ENCODE results near the gene ABL2.

The ABL2 gene

DNA sequence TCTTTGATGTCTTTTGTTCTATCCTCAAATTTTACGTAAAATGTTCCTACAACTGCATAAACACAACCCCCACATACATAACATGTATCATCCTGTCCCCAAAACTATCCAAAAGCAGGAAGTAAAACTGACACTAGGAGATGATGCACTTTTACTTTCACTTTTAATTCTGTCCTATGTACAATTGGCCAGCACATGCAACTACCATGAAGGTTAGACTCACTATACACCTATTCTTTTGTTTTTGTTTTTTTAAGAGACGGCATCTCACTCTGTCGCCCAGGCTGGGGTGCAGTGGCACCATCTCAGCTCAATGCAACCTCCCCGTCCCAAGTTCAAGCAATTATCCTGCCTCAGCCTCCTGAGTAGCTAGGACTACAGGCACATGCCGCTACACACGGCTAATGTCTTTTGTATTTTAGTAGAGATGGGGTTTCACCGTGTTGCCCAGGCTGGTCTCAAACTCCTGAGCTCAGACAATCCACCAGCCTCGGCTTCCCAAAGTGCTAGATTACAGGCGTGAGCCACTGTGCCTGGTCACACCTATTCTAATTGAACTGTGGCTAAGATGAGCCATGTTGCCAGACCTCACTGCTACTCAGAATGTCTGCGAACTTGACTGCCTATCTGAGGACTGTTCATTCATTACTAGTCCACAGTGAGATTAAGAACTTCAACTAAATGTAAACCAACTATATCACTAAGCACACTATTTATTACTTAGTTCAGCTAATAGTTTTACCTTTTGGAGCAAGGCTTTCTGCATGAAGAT lies 99.6 kb downstream of the ABL2 start:
- peak in 2 of 4 experiments; percentile 66 to 69 for DNase-seq

DNA sequence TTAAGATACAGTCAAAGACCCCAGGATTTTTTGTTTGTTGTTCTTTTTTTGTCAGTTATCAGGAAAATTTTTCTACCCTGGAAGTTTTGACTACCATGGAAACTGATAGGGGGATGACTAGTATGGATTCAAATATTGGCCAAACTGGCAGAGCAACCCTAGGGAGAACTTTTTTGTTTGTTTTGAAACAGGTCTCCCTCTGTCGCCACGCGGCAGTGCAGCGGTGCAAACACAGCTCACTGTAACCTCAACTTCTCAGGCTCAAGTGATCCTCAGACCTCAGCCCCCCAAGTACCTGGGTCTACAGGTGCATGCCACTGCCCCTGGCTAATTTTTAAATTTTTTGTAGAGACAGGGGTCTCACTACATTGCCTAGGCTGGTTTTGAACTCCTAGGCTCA lies 101.0 kb downstream of the ABL2 start:
- DNase-seq = no peak

- no peak for DNase-seq
These were observed 102.1 kb downstream of the ABL2 start for GRCh38 chr1:179127163-179127895.

DNA sequence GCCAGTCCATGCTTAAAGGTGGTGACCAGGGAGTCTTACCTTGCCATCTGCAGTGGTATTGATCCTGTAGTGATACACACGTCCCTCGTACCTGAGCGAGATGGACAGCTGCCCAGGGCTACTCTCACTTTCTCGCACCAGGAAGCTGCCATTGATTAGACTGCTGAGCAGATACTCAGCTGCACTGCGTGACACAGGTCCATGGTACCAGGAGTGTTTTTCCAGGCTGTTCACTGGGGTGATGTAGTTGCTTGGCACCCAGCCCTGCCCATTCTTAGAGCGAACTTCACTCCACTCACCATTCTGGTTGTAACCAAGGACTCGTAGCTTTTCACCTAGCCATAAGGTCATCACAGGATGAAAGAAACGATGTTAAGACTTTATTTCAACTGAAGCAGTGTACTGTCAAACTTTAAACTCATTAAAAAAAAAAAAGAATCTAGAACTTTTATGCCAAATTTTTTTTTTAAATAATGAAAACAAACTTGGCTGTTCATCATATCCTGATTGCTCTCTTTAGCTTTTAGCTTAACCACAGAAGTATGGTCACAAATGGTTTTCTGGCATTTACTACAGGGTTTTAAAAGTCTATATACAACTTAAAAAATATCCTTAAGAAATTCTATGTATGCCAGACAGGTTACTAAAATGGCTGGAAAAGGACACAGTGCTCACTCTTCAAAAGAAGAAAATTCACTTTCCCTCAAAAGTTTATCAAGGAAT lies 103.0 kb downstream of the ABL2 start:
- no peak for DNase-seq

GRCh38 chr1:179124873-179125272 lies 104.6 kb downstream of the ABL2 start:
- DNase-seq = no peak

DNA sequence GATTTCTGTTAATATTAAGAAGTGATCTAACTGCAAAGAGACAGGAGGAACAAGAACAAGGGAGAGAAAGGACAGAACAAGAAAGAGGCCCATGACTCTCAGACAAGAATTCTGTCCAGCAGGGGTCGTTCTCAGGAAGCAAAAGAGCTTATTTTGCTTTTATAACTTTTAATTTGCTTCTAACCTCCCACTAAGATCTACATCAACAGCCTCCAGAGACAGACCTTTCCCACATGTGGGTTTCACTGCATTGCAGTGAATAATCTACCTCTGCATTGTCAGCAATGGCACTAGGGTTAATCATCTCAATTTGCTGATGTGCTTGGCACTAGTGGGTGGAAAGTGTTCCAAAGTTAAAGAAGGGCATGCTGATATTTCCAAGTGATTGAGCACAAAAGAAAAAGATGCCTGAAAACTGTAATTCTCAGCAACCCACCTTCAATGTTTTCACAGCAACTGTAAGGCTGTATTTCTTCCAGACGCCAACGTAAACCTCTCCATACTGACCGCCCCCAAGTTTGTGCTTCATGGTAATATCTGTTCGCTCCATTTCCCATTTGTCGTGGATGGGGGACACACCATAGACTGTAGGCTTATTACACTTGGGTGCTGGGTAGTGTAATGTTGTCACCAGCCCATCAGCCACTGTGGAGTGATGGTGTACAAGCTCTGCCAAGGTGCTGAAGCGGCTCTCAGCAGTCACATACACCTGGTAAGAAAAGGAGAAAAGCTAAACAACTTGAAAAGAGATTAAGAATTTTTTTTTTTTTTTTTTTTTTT lies 108.1 kb downstream of the ABL2 start:
- DNase-seq = peak; percentile 35 to 63 (median 41)

DNA sequence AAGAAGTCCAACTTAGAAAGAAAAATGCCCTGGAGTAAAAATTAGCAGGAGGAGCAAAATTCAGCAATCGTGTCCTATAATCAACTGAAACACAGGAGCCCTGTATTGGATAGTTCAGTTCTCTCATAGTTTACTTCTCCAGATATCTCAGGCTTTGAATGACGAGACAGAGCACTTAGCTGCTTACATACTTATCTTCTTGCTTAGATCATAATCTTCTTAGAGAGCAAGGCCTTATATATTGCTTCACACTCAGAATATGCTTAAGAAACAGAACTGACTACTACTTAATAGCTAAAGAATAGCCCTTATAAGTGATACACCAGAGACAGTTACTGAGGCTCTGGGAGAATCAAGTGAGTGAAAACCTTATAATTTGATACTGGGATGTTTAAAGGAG lies 108.7 kb downstream of the ABL2 start:
- no peak for DNase-seq

DNA sequence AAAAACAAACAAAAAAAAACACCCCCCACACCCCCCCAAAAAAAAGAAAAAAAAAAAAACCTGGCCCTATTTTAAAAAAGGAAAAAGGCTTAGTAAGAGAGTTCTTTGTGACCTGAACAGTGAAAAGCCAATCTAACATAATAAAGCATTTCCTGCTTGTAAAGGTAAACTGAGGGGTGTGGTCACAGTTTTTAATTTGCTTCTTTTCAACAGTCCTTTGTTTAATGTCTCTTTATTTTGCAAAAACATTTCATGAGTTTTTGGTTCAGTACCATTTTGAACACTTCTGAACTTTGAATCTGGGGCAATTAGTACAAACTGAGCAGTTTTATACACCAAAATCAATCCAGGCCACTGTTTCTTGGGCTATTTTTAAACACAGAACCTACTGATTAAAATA lies 110.0 kb downstream of the ABL2 start:
- no peak for DNase-seq

- no peak for DNase-seq
These were observed 114.3 kb downstream of the ABL2 start for GRCh38 chr1:179115181-179115580.

DNA sequence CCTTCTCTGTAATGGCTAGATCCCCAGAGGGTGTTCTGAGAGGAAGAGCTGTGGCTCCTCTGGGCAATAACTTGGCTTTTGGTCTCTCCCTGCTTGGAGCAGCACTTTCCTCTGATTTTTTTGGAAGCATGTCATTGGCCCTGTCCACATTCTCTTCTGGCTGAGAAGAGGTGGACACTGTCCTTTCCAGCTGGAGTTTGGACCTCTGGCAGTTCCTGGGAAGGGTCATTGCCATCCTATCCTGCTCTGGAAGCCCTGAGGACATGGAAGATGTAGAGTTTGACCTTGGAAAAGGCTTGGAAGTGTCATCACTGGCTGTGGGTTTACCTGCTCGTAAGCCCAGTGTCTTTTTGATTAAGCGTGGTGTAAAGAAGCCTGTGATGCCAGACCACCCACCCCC lies 120.8 kb downstream of the ABL2 start:
- no peak for DNase-seq

- DNase-seq = no peak
These were observed 121.5 kb downstream of the ABL2 start for GRCh38 chr1:179107706-179108629.

GRCh38 chr1:179105393-179105792 lies 124.1 kb downstream of the ABL2 start:
- DNase-seq = no peak

DNA sequence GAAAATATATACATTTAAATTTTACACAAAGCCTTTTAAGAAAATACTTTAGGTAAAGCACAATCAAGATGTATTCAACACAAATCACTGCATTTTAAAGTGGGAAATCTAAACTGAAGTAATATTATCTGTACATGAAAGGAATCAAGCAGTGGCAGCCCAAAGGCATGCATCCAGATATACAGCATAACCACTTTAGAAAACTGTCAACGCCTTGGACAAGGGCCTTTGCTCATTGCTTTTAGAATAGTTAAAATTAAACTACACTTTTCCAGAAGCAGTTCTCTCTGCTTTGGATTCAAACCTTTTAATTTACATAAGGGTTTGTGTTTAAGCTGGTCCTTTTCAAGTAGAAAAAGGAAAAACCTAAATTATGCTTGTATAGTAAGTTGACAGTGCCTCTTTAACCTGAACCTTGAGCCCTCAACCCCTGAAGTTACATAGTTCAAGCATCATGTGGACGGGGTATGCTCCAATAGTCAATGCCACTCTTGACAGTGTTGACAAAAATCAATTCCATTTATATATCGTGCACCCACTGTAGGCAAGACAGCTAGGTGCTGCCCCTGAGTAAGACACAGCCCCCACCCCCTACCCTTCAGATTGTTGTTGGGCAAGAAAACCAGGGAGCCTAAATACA lies 124.7 kb downstream of the ABL2 start:
- no peak for DNase-seq

DNA sequence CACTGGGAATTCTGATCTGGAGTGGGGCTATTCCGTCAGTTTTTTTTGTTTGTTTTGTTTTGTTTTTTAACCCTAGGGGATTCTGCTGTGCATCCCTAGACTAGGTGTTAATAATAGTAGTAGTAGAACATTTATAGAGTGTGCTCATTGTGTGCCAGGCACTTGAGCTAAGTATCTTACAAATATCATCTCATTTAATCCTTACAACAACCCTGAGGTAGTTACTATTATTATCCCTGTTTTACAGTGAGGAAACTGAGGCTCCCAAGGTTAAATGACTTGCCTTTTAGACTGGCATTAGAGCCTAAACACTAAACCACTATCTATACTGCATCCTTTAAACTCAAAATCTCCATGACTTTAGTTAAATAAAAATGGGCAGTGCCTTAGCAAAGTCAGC lies 125.5 kb downstream of the ABL2 start:
- DNase-seq = no peak

GRCh38 chr1:179101566-179101965 lies 127.9 kb downstream of the ABL2 start:
- DNase-seq = no peak

DNA sequence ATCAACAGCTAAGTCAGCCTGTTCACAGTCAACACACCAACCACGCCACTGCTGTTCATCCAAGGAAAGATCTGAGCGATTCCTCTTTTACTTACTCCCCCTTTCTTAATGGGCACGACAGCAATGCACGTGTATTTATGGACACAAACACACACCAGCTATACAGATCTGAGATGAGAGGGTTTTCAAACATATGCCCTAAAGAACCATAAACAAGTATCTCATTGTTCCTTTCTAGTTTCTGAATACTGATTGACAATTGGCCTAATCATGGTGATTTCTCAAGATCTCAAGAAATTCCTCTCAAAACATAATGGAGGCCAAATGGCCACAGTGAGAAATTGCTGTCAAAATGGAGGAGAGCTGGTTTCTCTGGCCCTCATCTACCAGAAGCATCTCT lies 129.6 kb downstream of the ABL2 start:
- DNase-seq = no peak

DNA sequence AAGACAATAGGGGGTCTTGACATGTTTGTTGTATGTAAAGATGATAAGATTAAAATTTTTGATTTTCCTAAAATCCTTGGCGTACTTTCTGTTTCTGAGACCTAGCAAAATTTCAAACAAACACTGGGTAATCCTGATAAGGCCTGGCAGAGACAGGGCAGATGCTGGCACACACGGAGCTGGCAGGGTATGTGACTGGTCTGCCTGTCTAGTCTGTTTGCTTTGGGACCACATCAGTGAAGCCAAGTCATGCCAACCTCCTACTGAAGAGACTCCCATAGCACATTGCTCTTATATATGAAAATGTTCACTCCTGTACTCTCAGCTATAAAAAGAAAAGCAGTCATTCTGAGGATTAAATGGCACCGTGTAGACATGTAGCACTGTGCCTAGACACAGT lies 133.6 kb downstream of the ABL2 start:
- no peak for DNase-seq

DNA sequence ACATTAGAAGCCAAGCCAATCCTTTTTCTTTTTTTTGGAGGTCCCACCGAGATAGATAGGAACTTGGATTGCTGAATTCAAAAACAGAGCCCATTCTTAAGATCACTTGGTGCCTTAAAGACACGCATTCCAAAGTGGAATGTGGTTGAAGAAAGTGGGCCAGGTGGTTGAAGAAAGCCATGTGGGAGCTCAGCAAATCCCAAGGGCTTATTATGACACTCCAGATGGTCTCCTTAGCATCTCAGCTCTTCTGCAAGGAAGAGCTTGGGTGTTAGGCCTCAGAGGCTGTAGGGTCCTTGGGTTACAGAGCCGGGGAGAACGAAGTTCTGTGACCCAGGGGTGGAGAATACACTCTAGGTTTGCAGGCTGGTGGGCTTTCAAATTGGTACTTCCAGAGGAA lies 134.1 kb downstream of the ABL2 start:
- DNase-seq = no peak

DNA sequence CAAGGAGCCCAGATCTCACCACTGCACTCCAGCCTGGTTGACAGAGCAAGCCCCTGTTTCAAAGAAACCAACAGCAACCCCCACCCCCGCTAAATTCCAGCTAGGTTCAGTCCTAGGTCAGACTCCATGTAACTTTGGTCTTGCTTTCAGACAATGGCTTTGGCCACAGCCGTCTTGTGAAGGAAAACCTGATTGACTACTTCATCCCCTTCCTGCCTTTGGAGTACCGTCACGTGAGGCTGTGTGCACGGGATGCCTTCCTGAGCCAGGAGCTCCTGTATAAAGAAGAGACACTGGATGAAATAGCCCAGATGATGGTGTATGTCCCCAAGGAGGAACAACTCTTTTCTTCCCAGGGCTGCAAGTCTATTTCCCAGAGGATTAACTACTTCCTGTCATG lies 134.7 kb downstream of the ABL2 start:
- no peak for DNase-seq

DNA sequence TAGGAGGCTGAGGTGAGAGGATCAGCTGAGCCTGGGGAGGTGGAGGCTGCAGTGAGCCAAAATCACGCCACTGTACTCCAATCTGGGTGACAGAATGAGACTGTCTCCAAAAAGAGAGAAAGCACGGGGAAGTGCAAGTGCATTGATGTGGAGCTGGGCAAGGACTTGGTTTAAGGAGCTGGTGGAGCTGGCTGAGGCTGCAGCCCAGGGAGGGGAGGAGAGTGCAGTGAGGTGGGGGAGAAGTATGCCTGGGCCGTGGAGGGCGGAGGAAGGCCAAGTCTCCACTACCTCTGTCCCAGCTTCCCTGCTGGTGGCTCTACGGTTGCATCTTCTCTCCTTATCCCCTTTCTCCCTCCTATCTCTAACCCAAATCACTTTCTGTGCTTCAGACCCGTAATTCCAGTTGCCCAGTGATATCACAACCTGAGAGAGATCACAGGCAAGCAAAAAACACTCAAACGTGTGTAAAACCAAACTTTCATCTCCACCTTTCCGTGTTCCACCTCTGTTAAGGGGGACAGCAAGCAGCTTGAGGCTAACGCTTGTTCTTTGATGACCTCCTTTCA lies 136.5 kb downstream of the ABL2 start:
- DNase-seq = no peak

DNA sequence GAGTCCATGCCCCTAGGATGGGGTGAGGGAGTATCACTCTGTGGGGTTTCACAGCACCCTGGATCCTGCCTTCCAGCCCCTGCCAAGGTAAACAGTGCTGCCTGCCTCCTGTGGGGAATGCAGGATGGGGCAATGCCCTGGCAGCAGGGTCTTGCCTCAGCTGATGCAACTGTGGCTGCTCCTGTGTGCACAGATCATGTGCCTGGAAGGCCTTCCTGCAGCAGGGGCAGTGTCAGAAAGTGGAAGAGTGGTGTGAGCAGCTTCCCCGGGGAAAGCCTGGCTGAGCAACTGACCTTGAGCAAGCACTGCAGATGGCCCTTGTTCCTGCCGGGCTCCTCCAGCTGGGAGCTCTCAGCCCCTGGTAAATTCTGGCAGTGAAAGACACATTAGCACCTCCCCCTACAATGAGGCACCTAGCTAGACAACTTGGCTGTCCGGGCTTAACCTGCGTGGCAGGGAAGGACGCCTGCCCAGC lies 137.7 kb downstream of the ABL2 start:
- peak; percentile 22 to 78 (median 58) for DNase-seq
